ENCODE results near the gene MAFB.

The MAFB gene

DNA sequence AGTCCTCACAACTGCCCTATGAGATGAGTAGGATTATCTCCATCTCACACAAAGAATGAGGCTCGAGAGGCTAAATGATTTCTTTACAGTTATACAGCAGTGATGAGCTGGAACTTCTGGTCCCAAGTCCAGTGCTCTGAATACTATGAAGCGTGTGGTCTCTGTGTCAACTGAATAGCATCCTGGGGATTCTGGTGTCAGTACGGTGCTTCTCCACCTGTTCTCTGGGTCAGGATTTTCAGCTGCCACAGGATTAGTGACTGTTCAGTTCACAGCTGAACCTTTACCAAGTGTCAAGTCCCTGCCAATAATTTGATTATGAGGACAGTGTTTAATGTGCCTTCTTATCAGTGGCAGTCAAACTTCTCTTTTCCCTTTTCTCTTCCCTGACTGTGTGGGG lies 5.2 kb upstream of the MAFB start:
- H3K4me3 ChIP-seq (replicated peaks; ENCODE audit: low read depth, low read length) = no peak overlapping the region
- TF ChIP-seq, protein P1, sequence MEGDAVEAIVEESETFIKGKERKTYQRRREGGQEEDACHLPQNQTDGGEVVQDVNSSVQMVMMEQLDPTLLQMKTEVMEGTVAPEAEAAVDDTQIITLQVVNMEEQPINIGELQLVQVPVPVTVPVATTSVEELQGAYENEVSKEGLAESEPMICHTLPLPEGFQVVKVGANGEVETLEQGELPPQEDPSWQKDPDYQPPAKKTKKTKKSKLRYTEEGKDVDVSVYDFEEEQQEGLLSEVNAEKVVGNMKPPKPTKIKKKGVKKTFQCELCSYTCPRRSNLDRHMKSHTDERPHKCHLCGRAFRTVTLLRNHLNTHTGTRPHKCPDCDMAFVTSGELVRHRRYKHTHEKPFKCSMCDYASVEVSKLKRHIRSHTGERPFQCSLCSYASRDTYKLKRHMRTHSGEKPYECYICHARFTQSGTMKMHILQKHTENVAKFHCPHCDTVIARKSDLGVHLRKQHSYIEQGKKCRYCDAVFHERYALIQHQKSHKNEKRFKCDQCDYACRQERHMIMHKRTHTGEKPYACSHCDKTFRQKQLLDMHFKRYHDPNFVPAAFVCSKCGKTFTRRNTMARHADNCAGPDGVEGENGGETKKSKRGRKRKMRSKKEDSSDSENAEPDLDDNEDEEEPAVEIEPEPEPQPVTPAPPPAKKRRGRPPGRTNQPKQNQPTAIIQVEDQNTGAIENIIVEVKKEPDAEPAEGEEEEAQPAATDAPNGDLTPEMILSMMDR (IDR thresholded peaks at IDR 0.05; ENCODE audit: low read depth, low read length, missing control alignments) = no peak
- no peak for DNase-seq (ENCODE audit: extremely low read depth, low read depth)

DNA sequence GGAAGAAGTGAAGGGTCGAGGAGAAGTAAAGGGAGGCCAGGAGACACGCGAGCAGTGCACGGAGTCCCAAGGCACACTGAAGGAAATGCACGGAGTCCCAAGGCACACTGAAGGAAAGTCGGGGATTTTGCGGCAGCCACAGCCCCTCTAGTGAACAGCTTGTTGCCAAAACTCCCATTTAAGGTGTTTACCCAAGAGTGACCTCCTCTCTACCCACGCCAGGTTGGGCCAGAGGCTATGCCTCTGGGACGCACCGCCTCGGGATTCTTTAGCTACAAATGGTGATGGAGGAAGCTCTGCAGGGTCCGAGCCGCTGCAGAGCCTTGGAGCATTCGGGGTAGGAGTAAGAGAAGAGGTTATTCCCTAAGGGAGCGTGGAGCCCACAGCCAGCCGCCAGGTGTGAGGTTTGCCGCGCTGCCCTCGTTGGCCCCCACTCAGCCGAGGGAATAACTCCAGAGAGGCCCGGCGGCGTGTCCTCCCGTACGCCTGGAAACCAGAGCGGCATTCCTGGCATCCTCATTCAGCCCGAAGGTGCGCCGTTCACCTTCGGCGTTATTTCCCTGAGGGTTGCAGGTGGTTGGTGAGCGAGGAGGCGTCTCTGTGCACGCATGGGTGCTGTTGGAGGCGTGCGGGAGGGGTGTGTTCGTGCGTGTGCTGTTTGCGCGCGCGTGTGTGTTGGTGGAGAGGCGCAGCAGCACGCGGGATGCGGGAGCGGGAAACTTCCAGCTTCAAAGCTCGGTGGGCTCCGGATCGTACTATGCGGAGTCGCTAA lies 3.4 kb upstream of the MAFB start:
- no peak overlapping the region for H3K4me3 ChIP-seq (replicated peaks; ENCODE audit: low read depth, low read length)
- TF ChIP-seq, protein P1 (IDR thresholded peaks at IDR 0.05; ENCODE audit: low read depth, low read length, missing control alignments) = no peak
- no peak for DNase-seq (ENCODE audit: extremely low read depth, low read depth)

DNA sequence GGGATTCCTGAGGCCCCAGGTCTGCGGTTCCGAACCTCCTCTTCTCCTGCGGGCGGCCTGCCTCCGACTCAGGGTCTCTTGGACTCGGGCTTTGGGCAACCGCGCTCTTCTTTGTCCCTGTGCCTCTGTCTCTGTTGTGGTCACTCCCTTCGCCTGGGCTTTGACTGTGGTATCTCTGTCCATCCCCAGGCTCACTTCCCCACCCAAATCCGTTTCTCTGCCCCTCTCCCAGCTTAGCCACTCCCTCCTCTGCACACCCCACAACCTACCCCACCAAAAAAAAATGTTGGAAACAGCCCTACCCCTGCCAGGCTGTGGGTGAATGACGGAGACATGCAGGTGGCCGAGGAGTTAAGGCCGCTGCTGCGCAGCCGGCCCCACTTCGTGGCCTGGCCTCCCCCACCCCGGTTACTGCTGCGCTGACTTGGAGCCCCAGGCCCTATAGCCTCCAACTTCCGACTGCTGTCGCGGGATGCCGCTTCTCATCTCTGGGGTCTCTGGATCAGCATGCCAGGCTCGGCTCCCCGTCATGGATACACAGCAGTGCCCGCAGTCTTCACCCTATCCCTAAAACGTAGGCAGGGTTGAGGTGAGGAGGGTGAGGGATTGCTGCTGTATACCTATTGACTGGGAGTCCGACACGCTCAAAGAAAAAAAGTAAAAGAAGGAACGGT lies 2.7 kb upstream of the MAFB start:
- TF ChIP-seq, protein P1 (IDR thresholded peaks at IDR 0.05; ENCODE audit: low read depth, low read length, missing control alignments) = no peak
- no peak overlapping the region for H3K4me3 ChIP-seq (replicated peaks; ENCODE audit: low read depth, low read length)
- DNase-seq (ENCODE audit: extremely low read depth, low read depth) = no peak

DNA sequence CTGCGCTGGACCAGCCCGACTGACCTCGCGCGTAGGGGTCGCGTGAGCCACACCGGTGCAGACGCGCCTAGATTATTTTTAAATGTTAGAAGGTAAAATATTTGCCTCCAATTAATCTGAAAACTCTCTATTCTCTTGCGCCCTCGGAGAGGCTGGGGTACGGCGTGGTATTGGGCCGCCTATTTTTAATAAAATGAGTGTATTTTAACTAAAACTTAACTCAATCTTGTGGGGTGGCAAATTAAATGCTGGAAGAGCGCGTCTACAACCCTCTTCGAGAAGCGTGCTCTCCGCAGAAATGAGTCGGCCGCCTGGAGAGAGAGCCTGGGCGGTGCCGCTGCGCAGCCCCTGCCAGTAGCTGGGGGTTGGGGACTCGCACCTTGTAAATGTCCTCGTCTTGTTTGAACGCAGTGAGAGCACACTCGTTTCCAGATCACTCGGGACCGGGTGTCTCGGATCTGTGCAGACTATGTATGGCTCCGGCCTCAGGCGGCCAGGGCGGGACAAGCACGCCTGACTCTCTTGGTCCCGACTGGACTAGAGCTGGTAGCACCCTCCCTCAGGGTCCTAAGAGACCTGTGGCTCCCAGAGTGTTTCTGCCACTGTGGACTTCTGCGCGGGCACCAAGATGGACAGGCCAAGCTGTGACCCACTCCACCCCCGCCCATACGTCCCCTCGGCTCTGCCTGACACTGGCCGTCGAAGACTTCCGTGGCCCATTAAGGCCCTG lies 2.0 kb upstream of the MAFB start:
- TF ChIP-seq, protein P1 (IDR thresholded peaks at IDR 0.05; ENCODE audit: low read depth, low read length, missing control alignments) = no peak
- no peak for DNase-seq (ENCODE audit: extremely low read depth, low read depth)
- H3K4me3 ChIP-seq (replicated peaks; ENCODE audit: low read depth, low read length) = no peak overlapping the region

DNA sequence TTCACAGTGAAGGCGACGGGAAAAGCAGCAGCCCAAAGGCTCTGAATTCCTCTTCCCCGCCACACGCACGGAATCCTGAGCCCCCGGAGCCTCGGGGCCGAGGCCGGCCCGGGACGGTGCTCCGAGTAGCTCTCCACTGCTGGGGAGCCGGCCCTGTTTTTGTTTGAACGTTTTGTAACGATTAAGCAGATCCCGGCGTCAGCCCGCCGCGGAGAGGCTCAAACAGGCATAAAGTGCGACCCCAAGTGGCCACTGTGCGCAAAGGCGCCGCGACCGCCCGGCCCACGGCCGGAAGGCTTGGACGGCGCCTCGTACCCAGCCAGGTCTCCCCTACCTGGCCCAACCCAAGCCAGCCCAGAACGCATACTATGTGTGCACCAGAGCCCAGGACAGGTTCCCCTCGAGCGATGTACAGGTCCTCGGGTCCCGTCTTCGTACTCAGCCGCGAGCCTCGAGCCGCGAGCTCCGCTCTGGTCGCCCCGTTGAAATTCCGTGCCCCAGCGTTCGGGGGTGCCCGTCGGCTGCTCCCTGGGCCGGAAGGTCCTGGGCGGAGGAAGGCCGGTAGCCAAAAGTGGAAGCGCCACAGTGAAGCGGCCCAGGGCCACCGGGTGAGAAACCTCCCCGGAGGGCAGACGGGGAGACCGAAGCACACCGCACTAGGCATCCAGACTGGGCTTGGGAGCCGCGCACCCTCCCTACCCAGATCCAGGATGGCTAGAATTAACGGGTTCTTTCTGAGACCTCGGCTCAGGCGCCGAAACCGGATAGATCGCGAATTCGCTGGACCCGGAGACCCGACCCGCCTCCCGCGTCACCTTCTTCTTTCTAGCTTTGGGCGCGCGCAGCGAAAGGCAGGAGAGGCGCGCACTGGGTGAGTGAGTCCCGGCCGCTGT lies 1.2 kb upstream of the MAFB start:
- H3K4me3 ChIP-seq (replicated peaks; ENCODE audit: low read depth, low read length) = peak overlapping the region; percentile 40
- TF ChIP-seq, protein P1 (IDR thresholded peaks at IDR 0.05; ENCODE audit: low read depth, low read length, missing control alignments) = peak; percentile 83
- DNase-seq (ENCODE audit: extremely low read depth, low read depth) = peak; percentile 41

Data from HFF-Myc (cell line).